Natural killer cell (primary cell): Measurements from ENCODE around the gene FKBP1A. TPM values are rescaled to one million over a fixed set of nuclear protein-coding genes. Genes with fewer than 3 reads are reported as not detected.

Source experiments
- ATAC-seq, 3 donors: fragments of 150-1000 bp in 2 of 3; fragments of 200-7000 bp in 1 of 3; cut with Tn5 transposase; 1 replicate in 1 of 3; 2 replicates in 2 of 3; pipeline ENCODE4 v1.10.0; 2021; ENCODE audit warnings: mild to moderate bottlenecking in 2 of 3, moderate library complexity in 2 of 3
- DNase-seq, 2 donors: peaks; one replicate each; pipeline versions ENCODE4 v3.0.0 to v3.0.0-alpha.2; 2013 to 2021; ENCODE audit warnings: mixed read lengths in 1 of 2
- H3K27ac ChIP-seq: one replicate; pipeline ENCODE4 v1.5.1; 2013; ENCODE audit warnings: mild to moderate bottlenecking, low read length
- H3K27me3 ChIP-seq: one replicate; pipeline ENCODE4 v1.6.1; 2013; ENCODE audit warnings: low read length; ENCODE audit not compliant: control insufficient read depth, insufficient read depth
- H3K36me3 ChIP-seq: one replicate; pipeline ENCODE4 v1.6.1; 2013; ENCODE audit warnings: low read length; ENCODE audit not compliant: control insufficient read depth, insufficient read depth
- H3K4me1 ChIP-seq: one replicate; pipeline ENCODE4 v1.6.1; 2013; ENCODE audit warnings: low read length; ENCODE audit not compliant: control insufficient read depth, insufficient read depth
- H3K4me3 ChIP-seq: one replicate; pipeline ENCODE4 v1.5.1; 2013; ENCODE audit warnings: low read length
- H3K9me3 ChIP-seq: one replicate; pipeline ENCODE4 v1.6.1; 2013; ENCODE audit warnings: low read length; ENCODE audit not compliant: control insufficient read depth, insufficient read depth
- H3K27ac Mint-ChIP-seq, 2 donors: one replicate each; pipeline ENCODE4 v1.8.0; 2022; ENCODE audit warnings: mild to moderate bottlenecking in 2 of 2, mixed read lengths in 2 of 2, moderate library complexity in 1 of 2
- H3K27me3 Mint-ChIP-seq, 2 donors: one replicate each; pipeline ENCODE4 v1.8.0; 2022; ENCODE audit warnings: low read depth in 2 of 2, mixed read lengths in 2 of 2
- H3K36me3 Mint-ChIP-seq: one replicate; pipeline ENCODE4 v1.8.0; 2022; ENCODE audit warnings: mixed read lengths
- H3K4me1 Mint-ChIP-seq, 2 donors: one replicate each; pipeline ENCODE4 v1.8.0; 2022; ENCODE audit warnings: mixed read lengths in 2 of 2
- H3K4me3 Mint-ChIP-seq: one replicate; pipeline ENCODE4 v1.8.0; 2022; ENCODE audit warnings: mild to moderate bottlenecking, moderate library complexity, mixed read lengths
- H3K9me3 Mint-ChIP-seq, 2 donors: one replicate each; pipeline ENCODE4 v1.8.0; 2022; ENCODE audit warnings: mixed read lengths in 2 of 2
- whole genome bisulfite sequencing: methylation state at CpG from one replicate; pipeline ENCODE4 v1.1.7; 2013; ENCODE audit warnings: missing lambda C conversion rate; ENCODE audit not compliant: insufficient coverage; 5-methylcytosine and 5-hydroxymethylcytosine counted together
- intact Hi-C: fragments of 100-400 bp; cut with micrococcal nuclease; formaldehyde crosslinking; loops from one replicate; pipeline ENCODE4 v1.14.2; 2022
- total RNA-seq, 4 donors: library from RNA; stranded (reverse); fragments of 120-200 nt in 1 of 4; gene quantifications; one replicate each; pipeline versions ENCODE4 v1.2.3 to v1.2.4, GENCODE V29; 2013 to 2022
- TF ChIP-seq, protein P1 (sequence below): fragments of 200-600 bp; IDR thresholded peaks from one replicate; pipeline ENCODE4 v1.8.0; 2022; ENCODE audit warnings: antibody characterized with exemption

FKBP1A gene
- total RNA-seq, 3 donors from 2014 or later (not counting 1 experiment from before 2014, with no cell fraction given): 74.6 to 76.4 (median 75.4) TPM

GRCh38 chr20:1382670-1383069, 10.2 kb downstream of the FKBP1A start:
- Histone ChIP-seq H3K9me3 (no peaks in the 10 kb centered on the region), H3K4me1 (peaks cover 9% of the 10 kb centered on the region), H3K27me3 (no peaks in the 10 kb centered on the region), H3K27ac (no peak overlapping the region), H3K36me3 (peaks cover 4% of the 10 kb centered on the region), H3K4me3 (no peak overlapping the region)
- TF ChIP-seq, protein P1, sequence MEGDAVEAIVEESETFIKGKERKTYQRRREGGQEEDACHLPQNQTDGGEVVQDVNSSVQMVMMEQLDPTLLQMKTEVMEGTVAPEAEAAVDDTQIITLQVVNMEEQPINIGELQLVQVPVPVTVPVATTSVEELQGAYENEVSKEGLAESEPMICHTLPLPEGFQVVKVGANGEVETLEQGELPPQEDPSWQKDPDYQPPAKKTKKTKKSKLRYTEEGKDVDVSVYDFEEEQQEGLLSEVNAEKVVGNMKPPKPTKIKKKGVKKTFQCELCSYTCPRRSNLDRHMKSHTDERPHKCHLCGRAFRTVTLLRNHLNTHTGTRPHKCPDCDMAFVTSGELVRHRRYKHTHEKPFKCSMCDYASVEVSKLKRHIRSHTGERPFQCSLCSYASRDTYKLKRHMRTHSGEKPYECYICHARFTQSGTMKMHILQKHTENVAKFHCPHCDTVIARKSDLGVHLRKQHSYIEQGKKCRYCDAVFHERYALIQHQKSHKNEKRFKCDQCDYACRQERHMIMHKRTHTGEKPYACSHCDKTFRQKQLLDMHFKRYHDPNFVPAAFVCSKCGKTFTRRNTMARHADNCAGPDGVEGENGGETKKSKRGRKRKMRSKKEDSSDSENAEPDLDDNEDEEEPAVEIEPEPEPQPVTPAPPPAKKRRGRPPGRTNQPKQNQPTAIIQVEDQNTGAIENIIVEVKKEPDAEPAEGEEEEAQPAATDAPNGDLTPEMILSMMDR: no peak
- Mint-ChIP-seq H3K27ac (no peak overlapping the region), H3K36me3 (no peaks in the 10 kb centered on the region), H3K4me3 (no peak overlapping the region), H3K27me3 (no peaks in the 10 kb centered on the region), H3K4me1 (peaks cover 61 to 64% of the 10 kb centered on the region in 2 donors), H3K9me3 (no peaks in the 10 kb centered on the region)
- intact Hi-C loops: no loop called here
- 94% methylated on average over 4 of the region's 4 CpGs for WGBS
- DNase-seq (no peak), ATAC-seq (no peak)

DNA sequence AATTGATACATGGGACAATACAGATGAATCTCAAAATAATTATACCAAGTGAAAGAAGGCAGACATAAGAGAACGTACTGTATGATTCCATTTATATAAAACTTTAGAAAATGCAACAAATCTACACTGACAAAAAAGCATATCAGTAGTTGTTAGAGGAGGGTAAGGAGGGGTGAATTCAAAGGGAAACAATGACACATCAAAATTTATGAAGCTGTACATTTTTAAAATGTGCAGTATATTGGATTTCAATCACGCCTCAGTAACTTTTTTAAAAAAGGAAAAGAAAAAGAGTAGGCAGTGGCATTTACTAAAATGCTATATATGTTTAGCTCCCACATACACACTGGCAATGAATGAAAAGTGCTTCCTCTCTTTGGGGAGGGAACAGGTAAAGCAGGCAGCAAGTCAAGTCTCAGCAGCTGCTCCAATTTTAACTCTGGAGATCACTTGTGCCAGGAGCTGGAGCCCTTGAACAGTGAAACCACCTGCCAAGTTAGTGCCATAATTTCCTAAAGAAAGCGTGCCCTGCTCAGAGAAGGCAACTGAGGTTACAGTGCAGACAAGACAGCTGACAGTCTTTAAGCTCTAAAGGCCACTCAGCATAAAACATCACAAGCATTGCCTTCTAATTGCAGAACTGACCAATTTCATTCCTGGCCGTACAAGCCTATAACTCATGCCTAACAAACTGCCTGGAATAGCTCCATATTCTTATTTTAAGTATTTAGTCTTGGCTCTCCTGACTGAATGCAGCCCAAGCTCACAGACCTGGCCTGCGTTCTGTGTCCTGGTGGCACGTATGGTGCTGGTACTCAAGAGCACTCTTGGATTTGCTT, 10.9 kb downstream of the FKBP1A start:
- no peaks in the 10 kb centered on the region for H3K36me3 Mint-ChIP-seq
- TF ChIP-seq, protein P1: no peak

GRCh38 chr20:1378735-1379125, 14.1 kb downstream of the FKBP1A start:
- intact Hi-C loops: no loop called here
- no peak overlapping the region for H3K4me3 Mint-ChIP-seq
- 88% methylated on average over 6 of the region's 6 CpGs for WGBS

More for the DNA sequence above, 10.9 kb downstream of the FKBP1A start:
- Mint-ChIP-seq H3K4me1 (peaks cover 68 to 71% of the 10 kb centered on the region in 2 donors), H3K27ac (no peak overlapping the region), H3K27me3 (no peaks in the 10 kb centered on the region), H3K9me3 (no peaks in the 10 kb centered on the region), H3K4me3 (no peak overlapping the region)
- intact Hi-C loops: no loop called here
- no peaks in the 10 kb centered on the region for H3K9me3 ChIP-seq
- H3K36me3 ChIP-seq: peaks cover 4% of the 10 kb centered on the region
- H3K4me1 ChIP-seq: peaks cover 15% of the 10 kb centered on the region
- no peaks in the 10 kb centered on the region for H3K27me3 ChIP-seq
- ATAC-seq (no peak), DNase-seq (no peak)
- H3K27ac ChIP-seq: no peak overlapping the region
- WGBS: 89% methylated on average over 4 of the region's 6 CpGs
- no peak overlapping the region for H3K4me3 ChIP-seq

More at GRCh38 chr20:1378735-1379125, 14.1 kb downstream of the FKBP1A start:
- Mint-ChIP-seq H3K4me1 (peaks cover 70 to 74% of the 10 kb centered on the region in 2 donors), H3K9me3 (no peaks in the 10 kb centered on the region), H3K27me3 (no peaks in the 10 kb centered on the region), H3K36me3 (no peaks in the 10 kb centered on the region), H3K27ac (no peak overlapping the region)
- DNase-seq: no peak
- Histone ChIP-seq H3K4me1 (peaks cover 24% of the 10 kb centered on the region), H3K9me3 (no peaks in the 10 kb centered on the region), H3K36me3 (peaks cover 7% of the 10 kb centered on the region), H3K4me3 (no peak overlapping the region), H3K27ac (no peak overlapping the region), H3K27me3 (no peaks in the 10 kb centered on the region)
- TF ChIP-seq, protein P1: no peak
- ATAC-seq: no peak
